Activated CD8-positive, alpha-beta T cell treated with anti-CD3 and anti-CD28 coated beads, Interleukin-2, amount 10 ng/mL, durations not matched to agents 7 days and 5 days (primary cell): ENCODE measurements around the gene CASTOR1. TPM values are rescaled to one million over a fixed set of nuclear protein-coding genes. Genes with fewer than 3 reads are reported as not detected.

ENCODE experiments used
- ATAC-seq: fragments of 150-1000 bp; cut with Tn5 transposase; one replicate; pipeline ENCODE4 v1.10.0; 2021; ENCODE audit warnings: moderate library complexity
- CTCF ChIA-PET: fragments of 350-600 bp; sonication (Branson Sonifier 250); formaldehyde crosslinking; loops from one replicate; lab custom pipeline; 2021; ENCODE audit warnings: antibody characterized with exemption; lab: Charles Lee
- POLR2A ChIA-PET: fragments of 350-600 bp; sonication (Branson Sonifier 250); formaldehyde crosslinking; loops from one replicate; lab custom pipeline; 2021; ENCODE audit warnings: antibody characterized with exemption; lab: Charles Lee
- DNase-seq: peaks from one replicate; pipeline ENCODE4 v3.0.0-alpha.2; 2020
- H3K27ac Mint-ChIP-seq: one replicate; pipeline ENCODE4 v1.8.0; 2021; ENCODE audit warnings: mild to moderate bottlenecking, mixed read lengths
- H3K27me3 Mint-ChIP-seq: one replicate; pipeline ENCODE4 v1.8.0; 2021; ENCODE audit warnings: low read depth, mixed read lengths
- H3K36me3 Mint-ChIP-seq: one replicate; pipeline ENCODE4 v1.8.0; 2021; ENCODE audit warnings: low read depth, mixed read lengths
- H3K4me1 Mint-ChIP-seq: one replicate; pipeline ENCODE4 v1.8.0; 2021; ENCODE audit warnings: low read depth, mixed read lengths
- H3K4me3 Mint-ChIP-seq: one replicate; pipeline ENCODE4 v1.8.0; 2021; ENCODE audit warnings: mild to moderate bottlenecking, mixed read lengths
- H3K9me3 Mint-ChIP-seq: one replicate; pipeline ENCODE4 v1.8.0; 2022; ENCODE audit warnings: mixed read lengths; ENCODE audit not compliant: insufficient read depth
- total RNA-seq, 2 experiments: library from RNA; stranded (reverse); gene quantifications; one replicate each; pipeline ENCODE4 v1.2.3, GENCODE V29; 2021

Gene CASTOR1
- total RNA-seq, 2 experiments from 2014 or later: 24.5 to 25.4 TPM

DNA sequence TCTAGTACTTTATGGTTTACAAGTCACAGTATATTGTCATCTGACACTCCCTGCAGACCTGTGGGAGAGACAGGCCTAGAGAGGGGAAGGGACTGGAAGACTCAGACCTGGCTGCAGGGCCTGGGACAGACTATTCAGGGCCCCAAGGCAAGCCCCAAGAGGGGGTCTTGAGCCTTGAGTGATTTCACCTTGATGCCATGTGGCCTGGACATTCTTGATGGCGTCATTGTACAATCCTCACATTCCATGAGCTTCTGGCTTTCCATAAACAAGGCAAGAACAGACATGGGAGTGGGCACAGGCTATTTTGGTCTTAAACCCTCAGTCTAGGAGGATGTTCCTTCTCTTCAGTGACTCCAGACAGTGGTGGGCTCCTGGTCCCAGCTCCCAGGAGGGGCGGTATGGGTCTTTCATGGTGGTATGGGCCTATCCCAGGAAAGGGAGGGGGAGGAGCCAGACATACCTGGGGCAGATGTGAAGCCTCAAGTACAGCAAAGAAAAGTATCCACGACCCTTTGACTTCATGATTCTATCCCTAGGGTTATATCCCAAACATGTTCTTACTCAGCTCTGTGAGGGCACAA is 39.3 kb upstream of the CASTOR1 start:
- H3K36me3 Mint-ChIP-seq: peaks cover 52% of the 10 kb centered on the region
- DNase-seq (no peak), ATAC-seq (no peak)
- no peak overlapping the region for H3K27ac Mint-ChIP-seq
- no peaks in the 10 kb centered on the region for H3K27me3 Mint-ChIP-seq
- peaks cover 47% of the 10 kb centered on the region for H3K4me1 Mint-ChIP-seq
- H3K9me3 Mint-ChIP-seq: peaks cover 5% of the 10 kb centered on the region
- POLR2A ChIA-PET: interaction anchor here (0.6 to 9.5 kb wide), 6 partner anchors 13 to 53 kb away, joined by 4 to 101 read pairs (median 7); partner anchors contain the start of genes CASTOR1, CCDC157 and SF3A1
- H3K4me3 Mint-ChIP-seq: no peak overlapping the region
- CTCF ChIA-PET: interaction anchor here (1.1 to 4.6 kb wide), 5 partner anchors 9 to 64 kb away, joined by 3 to 55 read pairs (median 4); partner anchors contain the start of gene CASTOR1

DNA sequence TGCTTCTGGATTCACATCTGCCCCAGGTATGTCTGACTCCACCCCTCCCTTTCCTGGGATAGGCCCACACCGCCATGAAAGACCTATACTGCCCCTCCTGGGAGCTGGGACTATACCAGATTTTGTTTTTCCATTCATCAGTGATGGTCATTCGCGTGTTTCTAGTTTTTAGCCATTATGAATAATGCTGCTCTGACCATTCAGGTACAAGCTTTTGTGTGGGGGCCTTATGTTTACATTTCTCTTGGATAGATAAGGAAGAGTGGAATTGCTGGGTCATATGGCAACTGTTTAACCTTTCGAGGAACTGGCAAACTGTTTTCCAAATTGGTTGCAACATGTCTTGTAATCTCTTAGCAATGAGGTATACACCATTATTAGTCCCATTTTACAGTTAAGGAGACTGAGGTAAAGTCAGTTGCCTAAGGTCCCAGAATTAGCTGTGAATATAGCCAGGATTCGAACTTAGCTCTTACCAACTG is 38.6 kb upstream of the CASTOR1 start:
- peak overlapping the region; percentile 72 for H3K4me3 Mint-ChIP-seq
- ChIA-PET CTCF (interaction anchor here (1.1 to 4.6 kb wide), 7 partner anchors 9 to 64 kb away, joined by 3 to 55 read pairs (median 4); partner anchors contain the start of genes CASTOR1 and RNF215), POLR2A (interaction anchor here (0.5 to 9.5 kb wide), 7 partner anchors 11 to 39 kb away, joined by 3 to 101 read pairs (median 7); partner anchors contain the start of genes CASTOR1, CCDC157 and SF3A1)
- H3K4me1 Mint-ChIP-seq: peaks cover 49% of the 10 kb centered on the region
- H3K36me3 Mint-ChIP-seq: peaks cover 54% of the 10 kb centered on the region
- ATAC-seq (no peak), DNase-seq (no peak)
- no peaks in the 10 kb centered on the region for H3K27me3 Mint-ChIP-seq
- H3K27ac Mint-ChIP-seq: peak overlapping the region; percentile 75
- H3K9me3 Mint-ChIP-seq: peaks cover 5% of the 10 kb centered on the region

DNA sequence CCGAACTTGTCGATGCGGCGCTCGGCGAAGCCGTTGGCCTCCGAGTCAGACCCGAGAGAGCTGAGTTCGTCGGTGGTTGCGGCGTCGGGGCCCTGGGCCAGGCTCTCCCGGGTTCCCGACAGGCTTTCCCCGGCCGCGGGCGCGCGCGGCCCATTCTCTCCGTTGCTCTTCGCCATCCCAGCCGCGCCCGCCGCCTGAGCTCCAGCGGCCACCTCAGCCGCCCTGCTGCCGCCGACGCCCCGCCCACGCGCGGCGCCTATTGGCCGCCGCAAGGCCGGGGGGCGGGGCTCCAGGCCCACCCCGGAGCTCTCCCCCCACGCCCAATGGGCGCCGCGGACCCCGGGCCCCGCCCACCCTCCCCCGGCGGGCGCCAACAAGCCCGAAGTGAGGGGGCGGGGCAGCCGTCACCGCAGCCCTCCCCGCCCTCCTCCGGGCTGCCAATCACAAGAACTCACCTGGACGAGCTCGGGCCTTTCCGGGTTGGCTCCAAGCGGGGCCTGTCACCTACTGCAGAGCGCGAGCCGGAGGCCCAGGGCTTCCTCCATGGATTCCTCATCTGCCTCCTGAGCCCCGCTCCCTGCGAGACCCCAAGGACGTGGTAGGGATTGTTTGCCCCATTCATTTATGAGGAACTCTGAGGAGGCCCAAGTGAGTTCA is 37.5 kb upstream of the CASTOR1 start, which contains the start of gene TBC1D10A:
TBC1D10A (minus strand) TSS at position 236 of the 657 bp plus-strand sequence; CDS start at position 176, 60 bp downstream.
- peak within 1 kb of the TSS; percentile 76 for H3K27ac Mint-ChIP-seq
- ChIA-PET POLR2A (interaction anchor here (0.7 to 9.5 kb wide), 10 partner anchors 10 to 97 kb away, joined by 3 to 101 read pairs (median 6); partner anchors contain the start of genes CASTOR1, CCDC157 and SF3A1), CTCF (interaction anchor here (0.8 to 4.6 kb wide), 9 partner anchors 11 to 65 kb away, joined by 3 to 55 read pairs (median 4); partner anchors contain the start of genes CASTOR1 and RNF215)
- H3K36me3 Mint-ChIP-seq: peaks cover 49% of the 10 kb centered on the region
- peaks cover 5% of the 10 kb centered on the region for H3K9me3 Mint-ChIP-seq
- H3K4me1 Mint-ChIP-seq: peaks cover 47% of the 10 kb centered on the region
- no peaks in the 10 kb centered on the region for H3K27me3 Mint-ChIP-seq
- peak; percentile 95 for DNase-seq
- H3K4me3 Mint-ChIP-seq: peak within 1 kb of the TSS; percentile 87
- peak; percentile 91 for ATAC-seq

DNA sequence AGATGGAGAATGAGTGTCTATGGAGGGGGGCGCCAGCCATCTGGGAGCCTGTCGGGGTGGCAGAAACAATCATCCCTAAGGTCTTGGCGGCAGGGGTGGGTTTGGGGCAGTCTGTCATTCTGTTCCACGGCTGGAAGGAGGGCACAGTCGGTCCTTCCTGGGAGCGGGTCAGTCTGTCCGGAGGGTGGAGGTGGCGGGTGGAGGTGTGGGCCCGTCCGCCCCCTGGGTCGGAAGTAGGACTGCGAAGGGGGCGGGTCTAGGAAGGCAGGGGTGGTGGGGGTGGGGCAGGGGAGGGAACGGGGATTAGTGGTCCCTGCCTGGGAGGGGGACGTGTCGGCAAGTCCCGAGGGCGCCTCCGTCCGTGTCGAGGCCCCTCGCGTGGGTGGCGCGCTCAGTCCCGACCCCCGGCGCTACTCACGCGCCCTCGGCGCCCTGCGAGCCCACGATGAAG is 37.0 kb upstream of the CASTOR1 start:
- CTCF ChIA-PET: interaction anchor here (0.8 to 4.6 kb wide), 8 partner anchors 10 to 61 kb away, joined by 3 to 55 read pairs (median 5); partner anchors contain the start of genes CASTOR1 and RNF215
- peak; percentile 43 for DNase-seq
- peak overlapping the region; percentile 76 for H3K27ac Mint-ChIP-seq
- ATAC-seq: peak; percentile 24
- peaks cover 5% of the 10 kb centered on the region for H3K9me3 Mint-ChIP-seq
- no peaks in the 10 kb centered on the region for H3K27me3 Mint-ChIP-seq
- H3K36me3 Mint-ChIP-seq: peaks cover 52% of the 10 kb centered on the region
- POLR2A ChIA-PET: interaction anchor here (0.7 to 9.5 kb wide), 9 partner anchors 10 to 59 kb away, joined by 3 to 101 read pairs (median 7); partner anchors contain the start of genes CASTOR1, CCDC157 and SF3A1
- peaks cover 52% of the 10 kb centered on the region for H3K4me1 Mint-ChIP-seq
- H3K4me3 Mint-ChIP-seq: peak overlapping the region; percentile 87

DNA sequence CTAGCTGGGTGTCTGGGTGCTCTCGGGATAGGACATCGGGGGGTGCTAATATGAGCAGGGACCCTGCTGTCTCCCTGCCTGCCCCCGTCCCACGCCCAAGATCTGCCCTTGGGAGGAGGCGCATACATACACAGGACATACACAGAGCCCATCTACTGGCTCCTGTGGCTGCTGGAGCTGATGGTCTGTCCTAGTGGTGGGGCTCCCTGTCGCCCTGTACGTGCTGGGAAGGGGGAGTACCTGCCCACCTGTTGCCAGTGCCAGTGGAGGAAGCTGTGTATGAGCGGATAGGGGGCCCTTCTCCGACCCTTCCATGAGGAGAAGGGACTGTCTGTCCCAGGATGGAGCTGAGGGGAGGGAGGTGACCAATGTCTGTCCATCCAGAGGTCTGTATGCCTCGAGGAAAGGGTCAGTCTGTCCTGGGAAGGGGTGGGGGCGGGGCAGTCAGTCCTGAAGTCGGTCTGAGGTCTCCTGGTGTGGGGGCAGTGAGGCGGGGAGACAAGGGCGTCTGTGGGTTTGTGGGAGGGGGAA is 36.5 kb upstream of the CASTOR1 start:
- no peaks in the 10 kb centered on the region for H3K27me3 Mint-ChIP-seq
- ChIA-PET POLR2A (interaction anchor here (1.2 to 9.5 kb wide), 6 partner anchors 10 to 41 kb away, joined by 4 to 101 read pairs (median 12); partner anchors contain the start of genes CASTOR1, CCDC157 and SF3A1), CTCF (interaction anchor here (0.8 to 4.6 kb wide), 4 partner anchors 9 to 38 kb away, joined by 3 to 55 read pairs (median 6); partner anchors contain the start of gene CASTOR1)
- H3K4me3 Mint-ChIP-seq: peak overlapping the region; percentile 87
- H3K36me3 Mint-ChIP-seq: peaks cover 56% of the 10 kb centered on the region
- ATAC-seq (no peak), DNase-seq (no peak)
- peaks cover 55% of the 10 kb centered on the region for H3K4me1 Mint-ChIP-seq
- peaks cover 5% of the 10 kb centered on the region for H3K9me3 Mint-ChIP-seq
- peak overlapping the region; percentile 76 for H3K27ac Mint-ChIP-seq

DNA sequence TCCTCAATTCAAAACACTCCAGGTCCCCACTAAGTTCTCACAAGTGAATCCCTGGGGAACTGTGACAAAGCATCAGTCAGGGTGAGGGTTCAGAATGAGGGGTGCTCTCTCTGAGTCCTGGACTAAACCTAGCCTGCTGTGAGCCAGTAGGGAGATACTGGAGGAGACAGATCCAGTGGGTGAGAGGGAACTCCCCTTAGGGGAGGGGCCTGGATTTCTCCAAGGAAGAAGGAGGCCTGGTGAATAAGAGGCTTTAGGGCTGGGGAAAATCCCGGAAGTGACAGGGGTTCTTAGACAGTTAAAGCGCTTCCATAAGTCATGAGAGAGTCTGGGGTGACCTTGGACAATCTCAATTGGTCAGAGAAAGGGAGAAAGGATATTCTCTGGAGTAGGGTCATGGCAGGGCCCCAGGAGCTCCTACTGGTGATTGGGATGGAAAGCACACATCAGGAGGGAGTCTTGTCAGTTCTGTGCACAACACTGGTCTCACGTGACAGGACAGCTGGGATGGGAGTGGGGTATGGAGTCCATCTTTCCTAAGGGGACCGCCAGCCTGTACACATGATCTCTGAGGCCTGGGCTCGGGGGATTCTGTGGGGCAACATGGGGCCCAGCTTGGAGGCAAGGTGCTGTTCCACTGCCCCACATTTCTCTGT is 35.9 kb upstream of the CASTOR1 start:
- ChIA-PET POLR2A (interaction anchor here (1.2 to 9.5 kb wide), 6 partner anchors 9 to 40 kb away, joined by 4 to 101 read pairs (median 12); partner anchors contain the start of genes CASTOR1, CCDC157 and SF3A1), CTCF (interaction anchor here (0.8 to 4.6 kb wide), 8 partner anchors 8 to 62 kb away, joined by 3 to 55 read pairs (median 5); partner anchors contain the start of genes CASTOR1, CCDC157, RNF215 and SF3A1)
- Mint-ChIP-seq H3K4me1 (peaks cover 61% of the 10 kb centered on the region), H3K36me3 (peaks cover 58% of the 10 kb centered on the region), H3K27ac (peak overlapping the region; percentile 76), H3K27me3 (no peaks in the 10 kb centered on the region), H3K4me3 (peak overlapping the region; percentile 87), H3K9me3 (peaks cover 5% of the 10 kb centered on the region)
- ATAC-seq: no peak
- no peak for DNase-seq

DNA sequence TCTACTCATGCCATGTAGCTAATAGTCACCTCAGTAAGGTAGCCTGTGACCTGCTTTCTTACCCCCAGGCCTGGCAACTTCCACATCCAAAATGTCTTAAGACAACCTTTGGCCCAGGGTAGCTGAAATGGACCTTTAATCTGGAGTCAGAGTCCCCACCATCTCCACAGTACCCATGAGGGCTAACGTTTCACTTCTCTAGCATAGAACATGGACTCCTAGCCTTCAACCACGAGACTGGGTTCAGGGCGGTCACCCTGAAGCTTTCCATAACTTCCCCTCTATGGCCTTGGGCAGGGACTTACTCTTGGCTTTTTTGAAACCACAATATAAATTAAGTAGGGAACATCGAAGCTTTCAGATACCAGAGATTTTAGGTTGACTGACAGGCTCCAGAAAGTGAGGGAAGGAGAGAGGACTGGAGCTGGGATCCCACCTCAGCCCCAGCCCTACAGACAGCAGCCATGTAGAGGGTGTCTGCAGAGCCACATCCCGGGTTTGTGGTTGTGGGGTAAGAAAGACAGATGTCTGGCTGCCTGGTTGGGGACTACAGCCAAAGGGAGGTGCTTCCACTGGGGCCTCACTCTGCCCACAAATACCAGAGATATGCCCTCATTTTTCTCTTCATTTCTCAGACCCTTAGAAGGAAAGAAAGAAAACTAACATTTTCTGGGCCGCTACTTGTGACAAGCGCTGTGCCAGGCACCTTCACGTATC is 34.9 kb upstream of the CASTOR1 start:
- Mint-ChIP-seq H3K9me3 (peaks cover 5% of the 10 kb centered on the region), H3K4me3 (peak overlapping the region; percentile 87), H3K36me3 (peaks cover 64% of the 10 kb centered on the region), H3K4me1 (peaks cover 72% of the 10 kb centered on the region), H3K27me3 (no peaks in the 10 kb centered on the region), H3K27ac (peak overlapping the region; percentile 76)
- ATAC-seq (peak; percentile 31), DNase-seq (peak; percentile 87)
- ChIA-PET CTCF (interaction anchor here (0.9 to 4.6 kb wide), 10 partner anchors 7 to 67 kb away, joined by 3 to 55 read pairs (median 6); partner anchors contain the start of genes CASTOR1 and RNF215), POLR2A (interaction anchor here (0.6 to 9.5 kb wide), 7 partner anchors 8 to 35 kb away, joined by 3 to 101 read pairs (median 6); partner anchors contain the start of genes CASTOR1, CCDC157 and SF3A1)

DNA sequence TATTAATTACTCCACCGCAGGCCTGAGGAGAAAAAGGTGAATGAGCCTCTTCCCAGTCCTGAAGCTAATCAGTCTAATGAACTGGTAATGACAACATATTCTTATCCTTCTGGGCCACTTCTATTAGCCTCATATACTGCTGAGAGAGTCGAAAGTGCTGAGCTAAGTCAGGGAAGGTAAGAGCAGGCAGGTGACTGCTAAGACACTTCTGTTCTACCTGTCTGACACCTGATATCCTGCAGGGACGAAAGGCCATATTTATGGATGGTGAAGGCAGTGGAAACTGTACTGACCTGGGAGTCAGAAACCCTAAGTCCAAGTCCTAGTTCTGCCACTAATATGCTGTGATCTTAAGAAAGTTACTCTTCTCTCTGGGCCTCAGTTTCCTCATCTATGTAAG is 33.9 kb upstream of the CASTOR1 start:
- ChIA-PET POLR2A (interaction anchor here (0.8 to 9.5 kb wide), 3 partner anchors 19 to 34 kb away, joined by 4 to 101 read pairs (median 50); partner anchors contain the start of genes CASTOR1, CCDC157 and SF3A1), CTCF (interaction anchor here (0.9 to 2.6 kb wide), 4 partner anchors 10 to 68 kb away, joined by 4 to 18 read pairs (median 6); partner anchors contain the start of gene CASTOR1)
- ATAC-seq: no peak
- no peak for DNase-seq
- Mint-ChIP-seq H3K4me3 (no peak overlapping the region), H3K4me1 (peaks cover 78% of the 10 kb centered on the region), H3K36me3 (peaks cover 67% of the 10 kb centered on the region), H3K27me3 (no peaks in the 10 kb centered on the region), H3K9me3 (peaks cover 5% of the 10 kb centered on the region), H3K27ac (no peak overlapping the region)

DNA sequence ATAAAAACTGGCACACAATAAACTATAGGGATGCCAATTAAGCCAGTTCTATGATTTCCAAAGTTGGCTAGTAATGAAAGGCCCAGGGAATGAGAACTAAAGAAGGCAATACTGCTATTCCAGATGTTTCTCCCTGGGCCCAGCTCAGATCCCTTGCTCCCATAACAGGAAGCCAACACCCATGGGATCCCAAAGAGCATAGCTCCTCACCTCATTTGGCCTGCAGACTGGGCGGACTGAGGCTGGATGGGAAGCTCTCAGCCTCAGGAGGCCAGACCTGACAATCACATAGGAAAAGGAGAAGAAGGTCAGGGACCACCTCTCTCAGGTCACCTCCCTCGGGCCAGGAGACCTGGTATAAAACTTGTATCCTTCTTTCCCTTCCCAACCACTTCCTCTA is 32.2 kb upstream of the CASTOR1 start:
- peaks cover 76% of the 10 kb centered on the region for H3K36me3 Mint-ChIP-seq
- no peak overlapping the region for H3K27ac Mint-ChIP-seq
- CTCF ChIA-PET: no interaction called here
- peaks cover 5% of the 10 kb centered on the region for H3K9me3 Mint-ChIP-seq
- POLR2A ChIA-PET: interaction anchor here (1.3 to 9.5 kb wide), 2 partner anchors 17 to 35 kb away, joined by 6 to 101 read pairs; partner anchors contain the start of genes CCDC157 and SF3A1
- ATAC-seq (no peak), DNase-seq (no peak)
- H3K4me1 Mint-ChIP-seq: peaks cover 80% of the 10 kb centered on the region
- H3K27me3 Mint-ChIP-seq: no peaks in the 10 kb centered on the region
- no peak overlapping the region for H3K4me3 Mint-ChIP-seq
